Testis (tissue), 3 donors: Measurements from ENCODE around the gene ZBTB20. TPM values are rescaled to one million over a fixed set of nuclear protein-coding genes. Genes with fewer than 3 reads are reported as not detected.
A peak's percentile ranks its signal among the peaks of the same experiment; 100 is the strongest.

Experiments
- DNase-seq: peaks from one replicate; pipeline ENCODE4 v3.0.0-alpha.2; 2019
- H3K27ac ChIP-seq, 2 donors: fragments of 200-600 bp; sonication (generic); one replicate each; pipeline ENCODE4 v1.5.1; 2019
- H3K27me3 ChIP-seq: fragments of 200-600 bp; sonication (generic); one replicate; pipeline ENCODE4 v1.5.1; 2019
- H3K36me3 ChIP-seq: fragments of 200-600 bp; sonication (generic); one replicate; pipeline ENCODE4 v1.5.1; 2017; ENCODE audit warnings: low read depth; ENCODE audit errors: missing control alignments
- H3K4me1 ChIP-seq: fragments of 200-600 bp; sonication (generic); one replicate; pipeline ENCODE4 v1.5.1; 2019
- H3K4me3 ChIP-seq, 2 donors: fragments of 200-600 bp; sonication (generic); one replicate each; pipeline ENCODE4 v1.5.1; 2017 to 2019
- H3K9me3 ChIP-seq: fragments of 200-600 bp; sonication (generic); one replicate; pipeline ENCODE4 v1.5.1; 2017
- POLR2A ChIP-seq: fragments of 450-650 bp; IDR thresholded peaks from one replicate; pipeline ENCODE4 v1.6.1; 2017; ENCODE audit warnings: antibody characterized with exemption, mild to moderate bottlenecking, moderate library complexity
- WGBS, 2 donors: methylation state at CpG; one replicate each; pipeline ENCODE4 v1.1.5; 2018; 5-methylcytosine and 5-hydroxymethylcytosine counted together
- intact Hi-C: fragments of 100-400 bp; cut with DNase I; formaldehyde crosslinking; loops from one replicate; pipeline ENCODE4 v1.15.1; 2023; ENCODE audit warnings: low total_unique reads
- polyA plus RNA-seq: library from polyadenylated mRNA; stranded (reverse); fragments of 350-450 nt; fragmentation: Illumina TruSeq; extraction: RNeasy Lipid Tissue Mini Kit (QIAGEN cat#74804); gene quantifications from one replicate; pipeline ENCODE4 v1.2.3, GENCODE V29; 2014; ENCODE audit warnings: low read depth, low replicate concordance; ENCODE audit not compliant: insufficient read depth
- total RNA-seq, 2 donors: library from RNA; depleted of rRNA; stranded (reverse); fragments of >200 nt; gene quantifications; one replicate each; pipeline ENCODE4 v1.2.3, GENCODE V29; 2016
- TF ChIP-seq, protein P1 (sequence below), 3 experiments: fragments of 450-650 bp in 2 of 3; fragments of 200-600 bp in 1 of 3; sonication (generic) in 1 of 3; IDR thresholded peaks; one replicate each; pipeline ENCODE4 v1.5.1; 2016 to 2019; ENCODE audit warnings: antibody characterized with exemption in 3 of 3, mild to moderate bottlenecking in 2 of 3, moderate library complexity in 1 of 3

Gene ZBTB20
- total and polyA plus RNA-seq, 3 donors from 2014 or later: 36.8 to 179 (median 126) TPM

DNA sequence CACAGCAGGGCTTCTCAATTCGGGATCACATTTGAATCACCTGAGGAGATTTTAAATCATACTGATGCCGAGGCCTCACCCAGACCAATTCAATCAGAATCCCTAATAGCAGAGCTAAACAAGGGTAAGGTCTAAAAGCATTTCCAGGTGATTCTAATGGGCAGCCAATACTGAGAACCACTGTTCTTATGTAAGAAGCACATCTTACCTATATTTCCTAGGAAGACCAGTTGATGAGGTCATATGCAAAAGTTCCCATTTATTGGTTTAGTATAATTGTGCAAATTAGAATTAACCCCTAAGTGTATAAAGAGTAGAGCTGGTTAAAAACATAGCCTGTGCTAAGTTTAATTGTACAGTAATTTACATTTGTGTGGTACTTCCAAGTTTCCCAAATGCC, 851.1 kb downstream of the ZBTB20 start:
- TF ChIP-seq, protein P1, sequence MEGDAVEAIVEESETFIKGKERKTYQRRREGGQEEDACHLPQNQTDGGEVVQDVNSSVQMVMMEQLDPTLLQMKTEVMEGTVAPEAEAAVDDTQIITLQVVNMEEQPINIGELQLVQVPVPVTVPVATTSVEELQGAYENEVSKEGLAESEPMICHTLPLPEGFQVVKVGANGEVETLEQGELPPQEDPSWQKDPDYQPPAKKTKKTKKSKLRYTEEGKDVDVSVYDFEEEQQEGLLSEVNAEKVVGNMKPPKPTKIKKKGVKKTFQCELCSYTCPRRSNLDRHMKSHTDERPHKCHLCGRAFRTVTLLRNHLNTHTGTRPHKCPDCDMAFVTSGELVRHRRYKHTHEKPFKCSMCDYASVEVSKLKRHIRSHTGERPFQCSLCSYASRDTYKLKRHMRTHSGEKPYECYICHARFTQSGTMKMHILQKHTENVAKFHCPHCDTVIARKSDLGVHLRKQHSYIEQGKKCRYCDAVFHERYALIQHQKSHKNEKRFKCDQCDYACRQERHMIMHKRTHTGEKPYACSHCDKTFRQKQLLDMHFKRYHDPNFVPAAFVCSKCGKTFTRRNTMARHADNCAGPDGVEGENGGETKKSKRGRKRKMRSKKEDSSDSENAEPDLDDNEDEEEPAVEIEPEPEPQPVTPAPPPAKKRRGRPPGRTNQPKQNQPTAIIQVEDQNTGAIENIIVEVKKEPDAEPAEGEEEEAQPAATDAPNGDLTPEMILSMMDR (IDR thresholded peaks at IDR 0.05): no peak
- no peak for TF ChIP-seq POLR2A
- 85 to 92% methylated on average over 2 of the region's 2 CpGs for WGBS, 2 donors
- Histone ChIP-seq H3K9me3 (no peaks in the 10 kb centered on the region), H3K27ac (no peak overlapping the region), H3K36me3 (no peaks in the 10 kb centered on the region), H3K27me3 (no peaks in the 10 kb centered on the region), H3K4me3 (no peak overlapping the region), H3K4me1 (no peaks in the 10 kb centered on the region)
- intact Hi-C loops: no loop called here
- no peak for DNase-seq

DNA sequence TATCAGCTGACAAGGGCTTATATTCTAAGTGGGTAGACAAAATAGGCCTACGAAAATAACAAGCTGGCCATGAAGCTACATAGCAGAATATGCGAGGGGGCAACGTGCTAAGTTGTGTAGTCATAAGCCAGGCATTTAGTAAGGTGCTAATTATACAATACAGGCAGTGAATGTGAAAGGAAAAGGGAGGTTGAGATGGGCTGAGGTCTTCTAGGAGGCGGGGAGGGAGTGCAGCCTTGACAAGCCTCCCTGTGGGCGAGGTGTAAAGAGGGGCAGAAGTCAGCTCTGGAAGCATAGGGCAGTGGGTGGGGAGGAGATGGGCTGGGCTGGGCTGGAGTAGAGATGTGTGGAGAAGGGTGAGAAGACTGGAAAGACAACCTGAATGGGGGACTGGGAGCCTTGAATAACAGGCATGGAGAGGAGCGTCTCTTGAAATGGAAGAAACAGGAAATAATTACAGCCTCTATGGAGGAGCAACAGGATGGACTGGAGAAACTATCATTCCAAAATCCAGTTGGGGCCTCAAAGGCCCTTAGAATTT, 852.1 kb downstream of the ZBTB20 start:
- no peaks in the 10 kb centered on the region for H3K27me3 ChIP-seq
- TF ChIP-seq POLR2A: no peak
- TF ChIP-seq, protein P1 (IDR thresholded peaks at IDR 0.05): no peak
- no peak for DNase-seq
- H3K36me3 ChIP-seq: no peaks in the 10 kb centered on the region
- no peaks in the 10 kb centered on the region for H3K9me3 ChIP-seq
- no peaks in the 10 kb centered on the region for H3K4me1 ChIP-seq
- intact Hi-C loops: no loop called here
- H3K4me3 ChIP-seq: no peak overlapping the region
- 79 to 86% methylated on average over 6 of the region's 6 CpGs for WGBS, 2 donors
- no peak overlapping the region for H3K27ac ChIP-seq

DNA sequence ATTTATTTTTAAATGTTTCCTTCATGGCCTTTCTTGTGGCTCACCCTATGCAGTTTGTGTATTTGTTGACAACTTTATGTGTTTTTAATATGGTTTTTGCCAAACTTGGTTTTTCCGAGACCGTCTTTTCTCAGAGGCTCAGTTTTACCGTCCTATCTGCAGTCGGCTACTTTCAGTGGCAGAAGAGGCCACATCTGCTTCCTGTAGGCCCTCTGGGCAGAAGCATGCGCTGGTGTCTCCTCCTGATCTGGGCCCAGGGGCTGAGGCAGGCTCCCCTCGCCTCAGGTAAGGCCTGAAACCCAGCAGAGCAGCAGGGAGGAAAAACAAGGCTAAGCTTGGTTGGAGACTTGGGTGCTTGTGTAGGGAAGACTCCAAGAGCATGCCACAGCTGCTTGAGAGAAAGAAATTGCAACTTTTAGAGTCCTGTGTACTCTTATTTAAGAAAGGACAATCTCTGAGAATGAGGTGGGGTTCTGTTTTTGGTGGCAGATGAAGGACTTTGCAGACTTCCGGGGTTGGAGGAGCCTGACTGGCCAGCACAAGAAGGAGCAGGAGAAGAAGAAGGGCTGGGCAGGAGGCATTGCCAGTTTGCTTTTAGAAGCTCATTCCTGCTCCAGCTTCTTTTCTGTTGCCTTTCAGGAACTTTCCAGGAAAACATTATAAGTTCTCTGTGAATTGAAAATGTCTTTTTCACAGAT, 853.1 kb downstream of the ZBTB20 start, which contains the start of gene TIGIT:
TIGIT (plus strand) TSS at position 191 of the 698 bp plus-strand sequence; CDS start at position 225, 34 bp downstream.
- no peak within 1 kb of the TSS for H3K27ac ChIP-seq
- no peak for DNase-seq
- H3K4me1 ChIP-seq: no peaks in the 10 kb centered on the region
- H3K4me3 ChIP-seq: no peak within 1 kb of the TSS
- H3K36me3 ChIP-seq: no peaks in the 10 kb centered on the region
- H3K9me3 ChIP-seq: no peaks in the 10 kb centered on the region
- intact Hi-C loops: no loop called here
- WGBS, 2 donors: 90 to 97% methylated on average over 7 of the region's 7 CpGs
- TF ChIP-seq POLR2A: no peak
- TF ChIP-seq, protein P1 (IDR thresholded peaks at IDR 0.05): no peak
- H3K27me3 ChIP-seq: no peaks in the 10 kb centered on the region

DNA sequence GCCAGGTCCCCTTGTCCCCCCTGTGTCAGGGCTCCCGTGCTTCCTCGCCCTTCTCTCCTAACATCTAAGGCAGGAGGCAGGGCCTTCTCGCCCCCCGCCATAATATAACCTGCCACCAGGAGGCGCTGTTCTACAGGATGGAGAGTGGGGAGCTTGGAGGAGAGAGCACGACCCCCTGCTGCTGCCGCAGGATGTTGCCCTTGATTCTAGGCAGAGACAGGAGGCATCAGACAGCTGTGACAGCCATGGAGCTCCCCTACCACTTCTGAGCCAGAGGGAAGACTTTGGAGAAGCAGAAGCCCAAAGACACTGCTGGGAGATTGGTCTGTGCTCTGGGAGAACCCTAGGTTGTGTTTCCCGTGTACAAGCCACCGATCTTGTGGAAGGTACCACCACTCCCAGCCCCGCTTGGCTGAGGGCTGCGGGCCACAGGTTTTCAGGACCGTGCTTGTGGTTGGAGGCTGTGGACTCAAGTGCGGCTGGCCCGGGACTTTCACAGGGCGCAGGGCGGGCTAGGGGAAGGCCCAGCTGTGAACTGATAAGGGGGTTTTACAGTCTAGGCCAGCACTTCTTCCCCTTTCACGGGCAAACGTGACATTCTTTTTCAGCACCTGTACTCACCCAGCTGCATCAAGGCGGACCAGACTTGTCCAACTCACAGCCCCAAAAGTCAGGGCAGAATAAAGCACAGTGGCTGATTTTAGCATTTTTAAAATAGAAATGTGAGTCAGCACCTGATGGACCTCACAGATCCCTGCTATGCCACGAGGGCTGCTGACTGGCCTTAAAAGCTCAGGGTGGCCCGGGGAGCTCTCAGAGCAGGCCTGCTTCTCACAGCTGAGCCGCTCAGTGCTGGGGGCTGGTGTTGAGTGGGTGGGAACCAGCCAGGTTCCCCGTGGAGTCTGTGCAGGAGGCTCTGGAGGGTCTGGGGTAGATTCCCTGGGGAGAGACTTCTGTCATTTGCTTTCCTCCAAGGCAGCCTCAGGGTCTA, 855.9 kb downstream of the ZBTB20 start:
- peak; percentile 87 for DNase-seq
- Histone ChIP-seq H3K4me1 (no peaks in the 10 kb centered on the region), H3K27ac (no peak overlapping the region), H3K27me3 (no peaks in the 10 kb centered on the region), H3K4me3 (peak overlapping the region in 1 of 2 donors; percentile 36), H3K9me3 (no peaks in the 10 kb centered on the region), H3K36me3 (no peaks in the 10 kb centered on the region)
- WGBS, 2 donors: 39 to 47% methylated on average over 14 to 23 of the region's 23 CpGs
- intact Hi-C loops: no loop called here
- TF ChIP-seq, protein P1 (IDR thresholded peaks at IDR 0.05): peak; percentile 84 to 91 (median 88)
- no peak for TF ChIP-seq POLR2A
